T-helper 9 cell (primary cell): Measurements from ENCODE around the gene SERINC2.
A peak's percentile ranks its signal among the peaks of the same experiment; 100 is the strongest.
"Not testable (repeated sequence)": the region's sequence is repeated elsewhere in the genome, so short reads cannot be mapped to it uniquely, and the experiment has no call there.

Source experiments
- DNase-seq: peaks from one replicate; pipeline ENCODE4 v3.0.0-alpha.2; 2020

Gene SERINC2

GRCh38 chr1:31416101-31416736 lies 3.2 kb downstream of the SERINC2 start:
- no peak for DNase-seq

GRCh38 chr1:31417148-31417547 lies 4.1 kb downstream of the SERINC2 start:
- DNase-seq, result no peak

- DNase-seq, result no peak
Observed at GRCh38 chr1:31418626-31419323, 5.8 kb downstream of the SERINC2 start.

GRCh38 chr1:31420716-31421115 lies 7.7 kb downstream of the SERINC2 start:
- DNase-seq, result no peak

- no peak for DNase-seq
Observed at GRCh38 chr1:31421371-31422040, 8.5 kb downstream of the SERINC2 start.

- DNase-seq, result peak; percentile 57
Observed at GRCh38 chr1:31422505-31423319, 9.7 kb downstream of the SERINC2 start.

GRCh38 chr1:31423418-31423947 lies 10.5 kb downstream of the SERINC2 start:
- DNase-seq, result no peak

GRCh38 chr1:31424568-31424967 lies 11.6 kb downstream of the SERINC2 start:
- DNase-seq, result no peak

GRCh38 chr1:31425301-31426081 lies 12.5 kb downstream of the SERINC2 start:
- DNase-seq, result no peak

- no peak for DNase-seq
Observed at GRCh38 chr1:31426249-31426922, 13.4 kb downstream of the SERINC2 start.

- DNase-seq, result no peak
Observed at GRCh38 chr1:31427322-31427721, 14.3 kb downstream of the SERINC2 start.

GRCh38 chr1:31428436-31429221 lies 15.6 kb downstream of the SERINC2 start:
- DNase-seq, result no peak

GRCh38 chr1:31429583-31429982 lies 16.6 kb downstream of the SERINC2 start:
- no peak for DNase-seq

GRCh38 chr1:31431351-31432257 lies 18.6 kb downstream of the SERINC2 start:
- DNase-seq, result not testable (repeated sequence)

- no peak for DNase-seq
Observed at GRCh38 chr1:31432592-31433395, 19.8 kb downstream of the SERINC2 start.

- DNase-seq, result no peak
Observed at GRCh38 chr1:31433396-31433930, 20.4 kb downstream of the SERINC2 start.

GRCh38 chr1:31434101-31434871 lies 21.3 kb downstream of the SERINC2 start:
- DNase-seq, result no peak
